G401 (cell line): ENCODE measurements around the gene CHST6. TPM values are rescaled to one million over a fixed set of nuclear protein-coding genes. Genes with fewer than 3 reads are reported as not detected.
"Not testable (repeated sequence)": the region's sequence is repeated elsewhere in the genome, so short reads cannot be mapped to it uniquely, and the experiment has no call there.

Experiments
- DNase-seq: peaks from one replicate; pipeline ENCODE4 v3.0.0-alpha.2; 2015; ENCODE audit warnings: low spot score
- in situ Hi-C: cut with HindIII; loops from 2 replicates; pipeline ENCODE4 v1.10.0; 2016; ENCODE audit warnings: low sequenced_read_pairs, mixed read lengths
- total RNA-seq: library from RNA; depleted of rRNA; stranded (reverse); fragments of >200 nt; shearing (Covaris generic); gene quantifications from 2 replicates; pipeline ENCODE4 v1.2.3, GENCODE V29; 2014

The CHST6 gene
- total RNA-seq, 1 experiment from 2014 or later = not detected

- in situ Hi-C loops = no loop called here
- DNase-seq = no peak
These were observed 15.7 kb downstream of the CHST6 start for GRCh38 chr16:75479421-75479990.

- in situ Hi-C loops = no loop called here
- DNase-seq = no peak
These were observed 16.5 kb downstream of the CHST6 start for GRCh38 chr16:75478480-75479345.

GRCh38 chr16:75477680-75478473 is 17.4 kb downstream of the CHST6 start:
- in situ Hi-C loops = no loop called here
- peak; percentile 99 for DNase-seq

GRCh38 chr16:75476817-75477216 is 18.4 kb downstream of the CHST6 start:
- in situ Hi-C loops = no loop called here

GRCh38 chr16:75475420-75475847 is 19.8 kb downstream of the CHST6 start:
- in situ Hi-C loops = no loop called here

More at GRCh38 chr16:75476817-75477216, 18.4 kb downstream of the CHST6 start:
- DNase-seq = no peak

GRCh38 chr16:75472908-75473877 is 22.0 kb downstream of the CHST6 start:
- in situ Hi-C loops = no loop called here
- DNase-seq = no peak

More at GRCh38 chr16:75475420-75475847, 19.8 kb downstream of the CHST6 start:
- no peak for DNase-seq

- in situ Hi-C loops = no loop called here
These were observed 23.3 kb downstream of the CHST6 start for GRCh38 chr16:75471723-75472633.

GRCh38 chr16:75466760-75467159 is 28.5 kb downstream of the CHST6 start:
- DNase-seq = no peak
- in situ Hi-C loops = no loop called here

More at GRCh38 chr16:75471723-75472633, 23.3 kb downstream of the CHST6 start:
- peak; percentile 88 for DNase-seq

GRCh38 chr16:75464122-75464918 is 30.9 kb downstream of the CHST6 start, which contains the start of gene TMEM170A:
TMEM170A (minus strand) TSS chr16:75464689; CDS start chr16:75464600, 89 bp downstream.
- in situ Hi-C loops = no loop called here
- peak; percentile 97 for DNase-seq

- in situ Hi-C loops = not testable (repeated sequence)
- DNase-seq = peak; percentile 61
These were observed 31.7 kb downstream of the CHST6 start for GRCh38 chr16:75463389-75464121.

- no peak for DNase-seq
- in situ Hi-C loops = no loop called here
These were observed 32.4 kb downstream of the CHST6 start for GRCh38 chr16:75462806-75463205.

GRCh38 chr16:75461575-75461974 is 33.7 kb downstream of the CHST6 start:
- no peak for DNase-seq
- in situ Hi-C loops = no loop called here

- DNase-seq = no peak
- in situ Hi-C loops = no loop called here
These were observed 34.8 kb downstream of the CHST6 start for GRCh38 chr16:75460446-75460845.

- DNase-seq = no peak
- in situ Hi-C loops = no loop called here
These were observed 35.5 kb downstream of the CHST6 start for GRCh38 chr16:75459691-75460090.

- in situ Hi-C loops = no loop called here
These were observed 36.8 kb downstream of the CHST6 start for GRCh38 chr16:75458439-75458838.

GRCh38 chr16:75458029-75458428 is 37.2 kb downstream of the CHST6 start:
- in situ Hi-C loops = no loop called here
- DNase-seq = no peak

More at GRCh38 chr16:75458439-75458838, 36.8 kb downstream of the CHST6 start:
- DNase-seq = no peak
